ENCODE results near the gene RNASET2. TPM values are rescaled to one million over a fixed set of nuclear protein-coding genes. Genes with fewer than 3 reads are reported as not detected.

Gene RNASET2
- total and polyA plus RNA-seq, 2 of the 13 experiments (the other 11 are each of a cell fraction or from before 2014, with no cell fraction given) = 44.6 to 597 TPM

DNA sequence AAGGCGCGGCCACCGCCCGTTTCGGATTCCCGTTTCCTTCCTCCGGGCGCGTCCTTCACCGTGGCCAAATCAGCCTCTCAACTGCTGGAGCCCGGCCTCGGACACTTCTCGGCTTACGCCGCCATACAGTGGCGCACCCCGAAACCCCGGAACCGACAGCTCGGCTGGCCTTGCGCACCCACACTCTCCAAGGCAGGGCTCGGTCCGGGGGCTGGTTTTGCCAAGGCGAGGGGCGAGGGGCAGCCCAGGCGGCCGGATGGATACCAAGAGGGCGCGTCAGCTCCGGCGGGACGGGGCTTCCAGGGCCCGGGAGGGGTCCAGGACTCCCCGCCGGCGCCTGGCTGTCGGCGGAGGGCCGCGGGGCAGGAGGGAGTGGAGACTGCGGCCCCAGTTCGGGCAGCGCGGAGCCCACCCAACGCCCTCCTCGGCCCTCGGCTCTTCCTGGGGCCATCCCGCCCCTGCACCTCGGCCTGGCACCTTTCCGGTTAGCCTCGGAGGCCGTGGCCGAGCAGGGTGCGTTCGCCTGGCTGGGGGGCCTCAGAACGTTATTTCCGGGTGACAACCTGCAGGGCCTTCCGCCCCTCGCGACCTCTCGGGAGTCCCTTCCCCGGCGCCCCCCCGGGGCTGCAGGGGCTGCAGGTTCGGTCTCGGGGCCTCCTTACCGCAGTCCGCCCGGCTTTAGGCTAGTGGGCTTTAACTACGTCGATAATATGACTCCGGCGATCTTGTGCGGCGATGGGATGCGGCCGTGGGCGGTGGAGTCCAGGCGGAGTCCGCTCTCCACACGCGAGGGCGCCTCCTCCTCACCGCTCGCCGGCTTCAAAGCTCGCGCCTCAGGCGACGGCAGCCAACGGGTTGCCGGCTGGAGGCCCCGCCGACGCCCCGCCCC lies 42.1 kb upstream of the RNASET2 start (continued):
- TF ChIP-seq, protein P1, sequence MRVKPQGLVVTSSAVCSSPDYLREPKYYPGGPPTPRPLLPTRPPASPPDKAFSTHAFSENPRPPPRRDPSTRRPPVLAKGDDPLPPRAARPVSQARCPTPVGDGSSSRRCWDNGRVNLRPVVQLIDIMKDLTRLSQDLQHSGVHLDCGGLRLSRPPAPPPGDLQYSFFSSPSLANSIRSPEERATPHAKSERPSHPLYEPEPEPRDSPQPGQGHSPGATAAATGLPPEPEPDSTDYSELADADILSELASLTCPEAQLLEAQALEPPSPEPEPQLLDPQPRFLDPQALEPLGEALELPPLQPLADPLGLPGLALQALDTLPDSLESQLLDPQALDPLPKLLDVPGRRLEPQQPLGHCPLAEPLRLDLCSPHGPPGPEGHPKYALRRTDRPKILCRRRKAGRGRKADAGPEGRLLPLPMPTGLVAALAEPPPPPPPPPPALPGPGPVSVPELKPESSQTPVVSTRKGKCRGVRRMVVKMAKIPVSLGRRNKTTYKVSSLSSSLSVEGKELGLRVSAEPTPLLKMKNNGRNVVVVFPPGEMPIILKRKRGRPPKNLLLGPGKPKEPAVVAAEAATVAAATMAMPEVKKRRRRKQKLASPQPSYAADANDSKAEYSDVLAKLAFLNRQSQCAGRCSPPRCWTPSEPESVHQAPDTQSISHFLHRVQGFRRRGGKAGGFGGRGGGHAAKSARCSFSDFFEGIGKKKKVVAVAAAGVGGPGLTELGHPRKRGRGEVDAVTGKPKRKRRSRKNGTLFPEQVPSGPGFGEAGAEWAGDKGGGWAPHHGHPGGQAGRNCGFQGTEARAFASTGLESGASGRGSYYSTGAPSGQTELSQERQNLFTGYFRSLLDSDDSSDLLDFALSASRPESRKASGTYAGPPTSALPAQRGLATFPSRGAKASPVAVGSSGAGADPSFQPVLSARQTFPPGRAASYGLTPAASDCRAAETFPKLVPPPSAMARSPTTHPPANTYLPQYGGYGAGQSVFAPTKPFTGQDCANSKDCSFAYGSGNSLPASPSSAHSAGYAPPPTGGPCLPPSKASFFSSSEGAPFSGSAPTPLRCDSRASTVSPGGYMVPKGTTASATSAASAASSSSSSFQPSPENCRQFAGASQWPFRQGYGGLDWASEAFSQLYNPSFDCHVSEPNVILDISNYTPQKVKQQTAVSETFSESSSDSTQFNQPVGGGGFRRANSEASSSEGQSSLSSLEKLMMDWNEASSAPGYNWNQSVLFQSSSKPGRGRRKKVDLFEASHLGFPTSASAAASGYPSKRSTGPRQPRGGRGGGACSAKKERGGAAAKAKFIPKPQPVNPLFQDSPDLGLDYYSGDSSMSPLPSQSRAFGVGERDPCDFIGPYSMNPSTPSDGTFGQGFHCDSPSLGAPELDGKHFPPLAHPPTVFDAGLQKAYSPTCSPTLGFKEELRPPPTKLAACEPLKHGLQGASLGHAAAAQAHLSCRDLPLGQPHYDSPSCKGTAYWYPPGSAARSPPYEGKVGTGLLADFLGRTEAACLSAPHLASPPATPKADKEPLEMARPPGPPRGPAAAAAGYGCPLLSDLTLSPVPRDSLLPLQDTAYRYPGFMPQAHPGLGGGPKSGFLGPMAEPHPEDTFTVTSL (CRISPR knock-in tag; IDR thresholded peaks at IDR 0.05; ENCODE audit: borderline replicate concordance) = no peak
- peak; percentile 56; the same call in 1 of the 2 replicates for TF ChIP-seq HNRNPL (IDR thresholded peaks at IDR 0.05; ENCODE audit: low read depth, low read length)
- no peak for TF ChIP-seq SMC3 (IDR thresholded peaks at IDR 0.05; ENCODE audit: low read length)
- no peak for TF ChIP-seq ZNF343 (CRISPR knock-in tag; IDR thresholded peaks at IDR 0.05)
- TF ChIP-seq, protein P2, sequence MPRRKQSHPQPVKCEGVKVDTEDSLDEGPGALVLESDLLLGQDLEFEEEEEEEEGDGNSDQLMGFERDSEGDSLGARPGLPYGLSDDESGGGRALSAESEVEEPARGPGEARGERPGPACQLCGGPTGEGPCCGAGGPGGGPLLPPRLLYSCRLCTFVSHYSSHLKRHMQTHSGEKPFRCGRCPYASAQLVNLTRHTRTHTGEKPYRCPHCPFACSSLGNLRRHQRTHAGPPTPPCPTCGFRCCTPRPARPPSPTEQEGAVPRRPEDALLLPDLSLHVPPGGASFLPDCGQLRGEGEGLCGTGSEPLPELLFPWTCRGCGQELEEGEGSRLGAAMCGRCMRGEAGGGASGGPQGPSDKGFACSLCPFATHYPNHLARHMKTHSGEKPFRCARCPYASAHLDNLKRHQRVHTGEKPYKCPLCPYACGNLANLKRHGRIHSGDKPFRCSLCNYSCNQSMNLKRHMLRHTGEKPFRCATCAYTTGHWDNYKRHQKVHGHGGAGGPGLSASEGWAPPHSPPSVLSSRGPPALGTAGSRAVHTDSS (CRISPR knock-in tag; conservative IDR thresholded peaks at IDR 0.05) = no peak
- no peak; the same call in 1 of the 2 replicates for TF ChIP-seq ZNF607 (CRISPR knock-in tag; IDR thresholded peaks at IDR 0.05; ENCODE audit: borderline replicate concordance)
- no peak for TF ChIP-seq THYN1 (CRISPR knock-in tag; IDR thresholded peaks at IDR 0.05; ENCODE audit: borderline replicate concordance, low read depth)
- TF ChIP-seq ZNF572 (CRISPR knock-in tag; IDR thresholded peaks at IDR 0.05) = 0 out of 2 replicates have a peak, but pooled peaks have one; percentile 34
- TF ChIP-seq ZBTB21 (CRISPR knock-in tag; IDR thresholded peaks at IDR 0.05) = no peak
- TF ChIP-seq, protein P3, sequence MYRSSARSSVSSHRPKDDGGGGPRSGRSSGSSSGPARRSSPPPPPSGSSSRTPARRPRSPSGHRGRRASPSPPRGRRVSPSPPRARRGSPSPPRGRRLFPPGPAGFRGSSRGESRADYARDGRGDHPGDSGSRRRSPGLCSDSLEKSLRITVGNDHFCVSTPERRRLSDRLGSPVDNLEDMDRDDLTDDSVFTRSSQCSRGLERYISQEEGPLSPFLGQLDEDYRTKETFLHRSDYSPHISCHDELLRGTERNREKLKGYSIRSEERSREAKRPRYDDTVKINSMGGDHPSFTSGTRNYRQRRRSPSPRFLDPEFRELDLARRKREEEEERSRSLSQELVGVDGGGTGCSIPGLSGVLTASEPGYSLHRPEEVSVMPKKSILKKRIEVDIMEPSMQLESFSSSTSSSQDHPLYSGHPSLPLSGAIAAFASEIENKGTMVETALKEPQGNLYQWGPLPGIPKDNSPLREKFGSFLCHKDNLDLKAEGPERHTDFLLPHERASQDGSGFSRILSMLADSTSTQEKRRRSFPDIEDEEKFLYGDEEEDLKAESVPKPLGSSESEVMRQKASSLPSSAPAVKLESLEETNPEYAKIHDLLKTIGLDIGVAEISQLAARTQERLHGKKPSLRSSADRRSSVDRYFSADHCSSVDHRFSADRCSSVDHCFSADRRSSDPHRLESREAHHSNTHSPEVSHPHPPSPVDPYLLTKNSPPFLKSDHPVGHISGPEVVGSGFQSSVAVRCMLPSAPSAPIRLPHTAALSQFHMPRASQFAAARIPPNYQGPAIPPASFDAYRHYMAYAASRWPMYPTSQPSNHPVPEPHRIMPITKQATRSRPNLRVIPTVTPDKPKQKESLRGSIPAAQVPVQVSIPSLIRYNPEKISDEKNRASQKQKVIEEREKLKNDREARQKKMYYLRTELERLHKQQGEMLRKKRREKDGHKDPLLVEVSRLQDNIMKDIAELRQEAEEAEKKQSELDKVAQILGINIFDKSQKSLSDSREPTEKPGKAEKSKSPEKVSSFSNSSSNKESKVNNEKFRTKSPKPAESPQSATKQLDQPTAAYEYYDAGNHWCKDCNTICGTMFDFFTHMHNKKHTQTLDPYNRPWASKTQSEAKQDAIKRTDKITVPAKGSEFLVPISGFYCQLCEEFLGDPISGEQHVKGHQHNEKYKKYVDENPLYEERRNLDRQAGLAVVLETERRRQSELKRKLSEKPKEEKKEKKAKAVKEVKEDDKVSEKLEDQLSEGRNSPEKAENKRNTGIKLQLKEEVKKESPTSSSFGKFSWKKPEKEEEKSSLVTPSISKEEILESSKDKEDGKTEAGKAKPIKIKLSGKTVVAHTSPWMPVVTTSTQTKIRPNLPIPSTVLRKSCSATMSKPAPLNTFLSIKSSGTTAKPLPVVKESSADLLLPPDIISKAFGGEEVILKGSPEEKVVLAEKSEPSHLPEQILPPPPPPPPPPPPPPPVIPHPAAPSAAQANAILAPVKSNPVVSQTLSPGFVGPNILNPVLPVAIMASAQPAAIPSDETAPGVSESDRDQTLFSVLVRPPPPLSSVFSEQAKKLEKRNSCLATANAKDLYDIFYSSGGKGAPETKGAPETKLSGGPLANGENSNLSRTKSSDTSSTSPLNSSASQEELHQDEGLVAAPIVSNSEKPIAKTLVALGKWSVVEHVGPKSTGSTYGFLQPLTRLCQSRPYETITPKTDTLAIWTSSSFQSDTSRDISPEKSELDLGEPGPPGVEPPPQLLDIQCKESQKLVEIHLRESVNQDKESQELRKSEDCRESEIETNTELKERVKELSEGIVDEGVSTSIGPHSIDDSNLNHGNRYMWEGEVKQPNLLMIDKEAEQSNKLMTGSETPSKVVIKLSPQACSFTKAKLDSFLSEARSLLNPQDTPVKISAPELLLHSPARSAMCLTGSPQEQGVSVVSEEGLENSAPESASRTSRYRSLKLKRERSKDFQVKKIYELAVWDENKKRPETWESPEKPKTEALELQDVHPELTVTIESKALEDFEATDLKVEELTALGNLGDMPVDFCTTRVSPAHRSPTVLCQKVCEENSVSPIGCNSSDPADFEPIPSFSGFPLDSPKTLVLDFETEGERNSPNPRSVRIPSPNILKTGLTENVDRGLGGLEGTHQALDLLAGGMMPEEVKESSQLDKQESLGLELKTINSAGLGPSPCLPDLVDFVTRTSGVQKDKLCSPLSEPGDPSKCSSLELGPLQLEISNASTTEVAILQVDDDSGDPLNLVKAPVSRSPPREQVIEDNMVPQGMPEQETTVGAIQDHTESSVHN (CRISPR knock-in tag; IDR thresholded peaks at IDR 0.05) = no peak
- no peak for TF ChIP-seq ZNF329 (CRISPR knock-in tag; IDR thresholded peaks at IDR 0.05; ENCODE audit: low read depth)
- no peak for TF ChIP-seq ZBTB1 (CRISPR knock-in tag; IDR thresholded peaks at IDR 0.05; ENCODE audit: borderline replicate concordance)

All from HepG2 (cell line).